Activated T-helper 1 cell treated with Interleukin-2 at 50 U/mL for 16 hours (primary cell): Measurements from ENCODE around the gene GAL.

ENCODE experiments used
- DNase-seq: peaks from one replicate; pipeline ENCODE4 v3.0.0-alpha.2; 2020; ENCODE audit warnings: low read depth

GAL gene

GRCh38 chr11:68680541-68681231, 3.7 kb upstream of the GAL start:
- DNase-seq: no peak

GRCh38 chr11:68682531-68682961, 1.8 kb upstream of the GAL start:
- DNase-seq: no peak

GRCh38 chr11:68683121-68683520, 1.2 kb upstream of the GAL start:
- DNase-seq: no peak

- no peak for DNase-seq
Measured at GRCh38 chr11:68683536-68684384, 584 bp upstream of the GAL start.

- no peak for DNase-seq
Measured at GRCh38 chr11:68685656-68686380, 1.5 kb downstream of the GAL start.

GRCh38 chr11:68686486-68686885, 2.1 kb downstream of the GAL start:
- DNase-seq: no peak

- DNase-seq: no peak
Measured at GRCh38 chr11:68687311-68687710, 3.0 kb downstream of the GAL start.

GRCh38 chr11:68687986-68688385, 3.6 kb downstream of the GAL start:
- DNase-seq: no peak

GRCh38 chr11:68688881-68689280, 4.5 kb downstream of the GAL start:
- DNase-seq: no peak

- DNase-seq: no peak
Measured at GRCh38 chr11:68689737-68690625, 5.6 kb downstream of the GAL start.

- no peak for DNase-seq
Measured at GRCh38 chr11:68690671-68691401, 6.5 kb downstream of the GAL start.

GRCh38 chr11:68691402-68691784, 7.0 kb downstream of the GAL start:
- DNase-seq: no peak

GRCh38 chr11:68692115-68692514, 7.8 kb downstream of the GAL start:
- no peak for DNase-seq

- no peak for DNase-seq
Measured at GRCh38 chr11:68692871-68693483, 8.6 kb downstream of the GAL start.

GRCh38 chr11:68693484-68693882, 9.1 kb downstream of the GAL start:
- no peak for DNase-seq

- no peak for DNase-seq
Measured at GRCh38 chr11:68694431-68695297, 10.3 kb downstream of the GAL start.

GRCh38 chr11:68695531-68695930, 11.2 kb downstream of the GAL start:
- no peak for DNase-seq

- no peak for DNase-seq
Measured at GRCh38 chr11:68698993-68699392, 14.6 kb downstream of the GAL start.

- DNase-seq: no peak
Measured at GRCh38 chr11:68704887-68705286, 20.5 kb downstream of the GAL start.

GRCh38 chr11:68707527-68707926, 23.2 kb downstream of the GAL start:
- no peak for DNase-seq
